Embryonic facial prominence (tissue), 1 donor: ENCODE measurements around the gene FAM149B1.

Experiments
- DNase-seq: peaks from one replicate; pipeline ENCODE4 v3.0.0-alpha.2; 2016; ENCODE audit errors: extremely low spot score

Gene FAM149B1

GRCh38 chr10:73174148-73174925 lies 6.4 kb downstream of the FAM149B1 start:
- DNase-seq, result no peak

- DNase-seq, result no peak
Measured at GRCh38 chr10:73182568-73182967, 14.6 kb downstream of the FAM149B1 start.

GRCh38 chr10:73183667-73184281 lies 15.9 kb downstream of the FAM149B1 start:
- no peak for DNase-seq

GRCh38 chr10:73186266-73186665 lies 18.3 kb downstream of the FAM149B1 start:
- no peak for DNase-seq

GRCh38 chr10:73190188-73190587 lies 22.3 kb downstream of the FAM149B1 start:
- DNase-seq, result no peak

GRCh38 chr10:73205081-73205480 lies 37.2 kb downstream of the FAM149B1 start:
- DNase-seq, result no peak

GRCh38 chr10:73205890-73206289 lies 38.0 kb downstream of the FAM149B1 start:
- DNase-seq, result no peak

- DNase-seq, result no peak
Measured at GRCh38 chr10:73206385-73206784, 38.5 kb downstream of the FAM149B1 start.

- no peak for DNase-seq
Measured at GRCh38 chr10:73207883-73208282, 40.0 kb downstream of the FAM149B1 start.

GRCh38 chr10:73209705-73210104 lies 41.8 kb downstream of the FAM149B1 start:
- no peak for DNase-seq

- DNase-seq, result no peak
Measured at GRCh38 chr10:73210395-73211105, 42.6 kb downstream of the FAM149B1 start.

- no peak for DNase-seq
Measured at GRCh38 chr10:73211106-73211811, 43.3 kb downstream of the FAM149B1 start.

GRCh38 chr10:73215749-73216148 lies 47.8 kb downstream of the FAM149B1 start:
- no peak for DNase-seq

- no peak for DNase-seq
Measured at GRCh38 chr10:73217628-73218027, 49.7 kb downstream of the FAM149B1 start.

GRCh38 chr10:73218431-73219191 lies 50.7 kb downstream of the FAM149B1 start:
- DNase-seq, result no peak

- DNase-seq, result no peak
Measured at GRCh38 chr10:73219384-73219783, 51.5 kb downstream of the FAM149B1 start.

- DNase-seq, result no peak
Measured at GRCh38 chr10:73220989-73221388, 53.1 kb downstream of the FAM149B1 start.

- no peak for DNase-seq
Measured at GRCh38 chr10:73225518-73225917, 57.6 kb downstream of the FAM149B1 start.

GRCh38 chr10:73226663-73227062 lies 58.7 kb downstream of the FAM149B1 start:
- no peak for DNase-seq

GRCh38 chr10:73228247-73228646 lies 60.3 kb downstream of the FAM149B1 start:
- DNase-seq, result no peak

GRCh38 chr10:73229567-73229966 lies 61.6 kb downstream of the FAM149B1 start:
- DNase-seq, result no peak
